HL-60 (cell line): ENCODE data around the gene C16orf86.

Experiments
- DNase-seq, 2 experiments: peaks; one replicate each; pipeline ENCODE4 v3.0.0-alpha.2; 2010 to 2020; ENCODE audit warnings: low read depth in 1 of 2, low spot score in 1 of 2
- H3K27ac ChIP-seq: fragments of 250-450 bp; sonication (Bioruptor Pico); replicated peaks from 2 replicates; pipeline ENCODE4 v1.5.1; 2020; ENCODE audit warnings: mild to moderate bottlenecking, moderate library complexity
- H3K27me3 ChIP-seq: fragments of 250-450 bp; sonication (Bioruptor Pico); 2 replicates; pipeline ENCODE4 v1.5.1; 2021; ENCODE audit warnings: mild to moderate bottlenecking, moderate library complexity; ENCODE audit not compliant: insufficient read depth, poor library complexity, severe bottlenecking
- H3K4me3 ChIP-seq: replicated peaks from 2 replicates; pipeline ENCODE4 v1.5.1; 2011; ENCODE audit warnings: mild to moderate bottlenecking, control low read depth, low read length; ENCODE audit not compliant: insufficient read depth
- CTCF ChIP-seq: IDR thresholded peaks from one replicate; pipeline ENCODE4 v1.5.1; 2011; ENCODE audit warnings: low read length, control low read depth, inconsistent platforms; ENCODE audit not compliant: insufficient read depth
- GABPA ChIP-seq: IDR thresholded peaks from 2 replicates; pipeline ENCODE4 v1.6.1; 2012; ENCODE audit warnings: low read depth
- POLR2AphosphoS5 ChIP-seq: IDR thresholded peaks from 2 replicates; pipeline ENCODE4 v1.6.1; 2012; ENCODE audit warnings: low read depth
- REST ChIP-seq: IDR thresholded peaks from 2 replicates; pipeline ENCODE4 v1.6.1; 2012; ENCODE audit warnings: low read depth; ENCODE audit not compliant: insufficient replicate concordance
- SPI1 ChIP-seq: IDR thresholded peaks from 2 replicates; pipeline ENCODE4 v1.6.1; 2012; ENCODE audit warnings: low read depth, mild to moderate bottlenecking, borderline replicate concordance

The C16orf86 gene

GRCh38 chr16:67653789-67654402 is 12.7 kb upstream of the C16orf86 start:
- TF ChIP-seq SPI1 (no peak), CTCF (no peak), GABPA (no peak), POLR2AphosphoS5 (no peak), REST (no peak)
- DNase-seq = no peak
- H3K4me3 ChIP-seq = no peak overlapping the region
- H3K27ac ChIP-seq = no peak overlapping the region
- H3K27me3 ChIP-seq = no peaks in the 10 kb centered on the region

GRCh38 chr16:67654403-67654911 is 12.2 kb upstream of the C16orf86 start:
- H3K27me3 ChIP-seq = no peaks in the 10 kb centered on the region
- TF ChIP-seq POLR2AphosphoS5 = no peak
- TF ChIP-seq GABPA = no peak
- no peak for TF ChIP-seq SPI1
- DNase-seq = no peak
- H3K27ac ChIP-seq = no peak overlapping the region
- no peak overlapping the region for H3K4me3 ChIP-seq

- H3K27me3 ChIP-seq = no peaks in the 10 kb centered on the region
- no peak overlapping the region for H3K27ac ChIP-seq
- no peak overlapping the region for H3K4me3 ChIP-seq
- DNase-seq = no peak
- TF ChIP-seq SPI1 (no peak), REST (no peak), POLR2AphosphoS5 (no peak), CTCF (no peak), GABPA (no peak)
Measured at GRCh38 chr16:67655363-67655762, 11.3 kb upstream of the C16orf86 start.

GRCh38 chr16:67656344-67657016 is 10.1 kb upstream of the C16orf86 start:
- Histone ChIP-seq H3K4me3 (no peak overlapping the region), H3K27ac (no peak overlapping the region), H3K27me3 (no peaks in the 10 kb centered on the region)
- no peak for DNase-seq
- TF ChIP-seq REST = no peak
- TF ChIP-seq POLR2AphosphoS5 = no peak
- TF ChIP-seq GABPA = no peak
- no peak for TF ChIP-seq SPI1
- no peak for TF ChIP-seq CTCF
